ENCODE measurements around the gene TMEM169.

The TMEM169 gene

DNA sequence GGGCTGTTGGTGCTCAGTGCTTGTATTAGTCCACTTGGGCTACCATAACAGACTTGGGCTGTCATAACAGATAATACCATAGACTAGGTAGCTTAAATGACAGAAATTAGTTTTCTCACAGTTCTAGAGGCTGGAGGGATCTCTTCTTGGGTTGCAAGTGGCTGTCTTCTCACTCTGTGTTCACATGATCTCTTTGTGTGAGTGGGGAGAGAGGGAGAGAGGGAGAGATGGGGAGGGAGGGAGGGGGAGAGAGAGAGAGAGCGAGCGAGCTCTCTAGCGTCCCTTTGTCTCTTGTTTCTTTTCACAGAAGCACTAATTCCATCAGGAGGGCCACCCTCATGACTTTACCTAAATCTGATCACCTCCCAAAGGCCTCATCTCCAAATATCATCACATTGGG is 23.0 kb downstream of the TMEM169 start:
- intact Hi-C loops (cut with micrococcal nuclease), result no loop called here
- peaks cover 8% of the 10 kb centered on the region for H3K36me3 Mint-ChIP-seq (ENCODE audit: low read depth)
- no peak overlapping the region for H3K27ac Mint-ChIP-seq
- no peak overlapping the region for H3K4me3 Mint-ChIP-seq
- H3K4me1 Mint-ChIP-seq (ENCODE audit: low read depth), result peaks cover 4% of the 10 kb centered on the region
- H3K9me3 Mint-ChIP-seq, result no peaks in the 10 kb centered on the region
- peaks cover 14% of the 10 kb centered on the region for H3K27me3 Mint-ChIP-seq

DNA sequence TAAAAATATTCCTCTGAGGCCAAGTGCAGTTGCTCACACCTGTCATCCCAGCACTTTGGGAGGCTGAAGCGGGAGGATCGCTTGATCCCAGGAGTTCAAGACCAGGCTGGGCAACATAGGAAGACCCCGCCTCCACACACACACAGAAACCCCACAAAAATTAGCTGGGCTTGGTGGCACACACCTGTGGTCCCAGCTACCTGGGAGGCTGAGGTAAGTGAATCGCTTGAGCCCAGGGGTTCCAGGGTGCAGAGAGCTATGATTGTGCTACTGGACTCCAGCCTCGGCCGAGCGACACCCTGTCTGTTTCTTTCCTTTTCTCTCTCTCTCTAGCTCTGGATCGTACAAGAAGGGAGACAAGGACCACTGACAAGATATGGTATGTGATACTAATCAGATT is 25.6 kb downstream of the TMEM169 start:
- intact Hi-C loops (cut with micrococcal nuclease), result loop anchor here (2.0 kb wide), 1 partner anchor 27 kb away; the partner anchor contains the start of genes PECR and TMEM169
- Mint-ChIP-seq H3K4me1 (ENCODE audit: low read depth) (peaks cover 25% of the 10 kb centered on the region), H3K27ac (no peak overlapping the region), H3K36me3 (ENCODE audit: low read depth) (peaks cover 29% of the 10 kb centered on the region), H3K9me3 (no peaks in the 10 kb centered on the region), H3K27me3 (peaks cover 10% of the 10 kb centered on the region), H3K4me3 (no peak overlapping the region)

DNA sequence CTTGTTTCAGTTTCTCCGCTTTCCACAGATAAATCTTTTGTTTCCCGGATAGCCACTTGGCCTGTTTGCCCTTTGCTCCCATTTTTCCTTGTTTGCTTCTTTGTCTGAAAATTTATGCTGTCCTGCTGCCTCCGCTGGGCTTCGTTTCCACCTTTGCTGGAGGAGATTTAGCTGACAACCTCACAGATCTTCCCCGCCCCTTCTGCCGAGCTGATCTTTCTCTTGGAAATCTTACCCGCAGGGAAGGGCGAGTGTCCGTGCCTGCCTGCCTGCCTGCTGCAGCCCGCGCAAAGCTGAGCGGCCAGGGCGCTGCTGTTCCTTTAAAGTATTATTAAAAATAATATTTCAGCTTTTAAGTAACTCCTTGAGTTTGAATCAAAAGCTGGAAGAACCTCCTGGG is 26.0 kb downstream of the TMEM169 start:
- H3K27ac Mint-ChIP-seq, result no peak overlapping the region
- H3K36me3 Mint-ChIP-seq (ENCODE audit: low read depth), result peaks cover 33% of the 10 kb centered on the region
- no peak overlapping the region for H3K4me3 Mint-ChIP-seq
- H3K27me3 Mint-ChIP-seq, result peaks cover 10% of the 10 kb centered on the region
- H3K4me1 Mint-ChIP-seq (ENCODE audit: low read depth), result peaks cover 27% of the 10 kb centered on the region
- intact Hi-C loops (cut with micrococcal nuclease), result loop anchor here (2.0 kb wide), 1 partner anchor 27 kb away; the partner anchor contains the start of genes PECR and TMEM169
- H3K9me3 Mint-ChIP-seq, result no peaks in the 10 kb centered on the region

DNA sequence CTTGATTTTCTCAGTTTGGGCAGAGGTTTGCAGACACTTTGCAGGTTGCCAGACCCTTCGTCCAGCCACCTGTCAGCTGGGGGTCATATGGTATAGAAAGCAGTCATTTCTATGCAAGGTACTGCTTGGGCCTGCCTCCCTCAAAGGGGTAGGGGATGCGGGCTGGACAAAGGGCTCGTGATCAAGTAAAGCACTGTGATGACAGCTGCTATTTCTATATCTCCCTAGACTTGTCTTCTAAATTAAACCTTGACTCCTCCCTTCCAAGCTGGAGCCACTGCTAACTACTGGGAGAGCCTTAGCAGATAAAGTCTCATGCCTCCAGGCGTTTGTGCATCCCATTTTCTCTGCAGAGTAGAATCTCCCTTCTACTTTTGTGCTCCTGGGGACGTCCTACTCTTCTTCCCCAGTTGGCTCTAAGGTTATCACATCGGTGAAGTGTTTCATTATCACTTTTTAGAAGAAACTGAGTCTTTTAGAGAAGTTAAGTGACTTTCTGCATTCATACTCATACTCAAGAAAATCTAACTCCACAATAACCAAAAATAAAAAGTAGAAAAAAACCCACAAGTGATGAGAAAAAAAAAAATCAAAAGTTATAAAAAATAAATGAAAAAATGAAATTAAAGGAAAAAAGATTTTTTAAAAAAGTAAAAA is 26.7 kb downstream of the TMEM169 start:
- intact Hi-C loops (cut with micrococcal nuclease), result no loop called here
- no peaks in the 10 kb centered on the region for H3K9me3 Mint-ChIP-seq

DNA sequence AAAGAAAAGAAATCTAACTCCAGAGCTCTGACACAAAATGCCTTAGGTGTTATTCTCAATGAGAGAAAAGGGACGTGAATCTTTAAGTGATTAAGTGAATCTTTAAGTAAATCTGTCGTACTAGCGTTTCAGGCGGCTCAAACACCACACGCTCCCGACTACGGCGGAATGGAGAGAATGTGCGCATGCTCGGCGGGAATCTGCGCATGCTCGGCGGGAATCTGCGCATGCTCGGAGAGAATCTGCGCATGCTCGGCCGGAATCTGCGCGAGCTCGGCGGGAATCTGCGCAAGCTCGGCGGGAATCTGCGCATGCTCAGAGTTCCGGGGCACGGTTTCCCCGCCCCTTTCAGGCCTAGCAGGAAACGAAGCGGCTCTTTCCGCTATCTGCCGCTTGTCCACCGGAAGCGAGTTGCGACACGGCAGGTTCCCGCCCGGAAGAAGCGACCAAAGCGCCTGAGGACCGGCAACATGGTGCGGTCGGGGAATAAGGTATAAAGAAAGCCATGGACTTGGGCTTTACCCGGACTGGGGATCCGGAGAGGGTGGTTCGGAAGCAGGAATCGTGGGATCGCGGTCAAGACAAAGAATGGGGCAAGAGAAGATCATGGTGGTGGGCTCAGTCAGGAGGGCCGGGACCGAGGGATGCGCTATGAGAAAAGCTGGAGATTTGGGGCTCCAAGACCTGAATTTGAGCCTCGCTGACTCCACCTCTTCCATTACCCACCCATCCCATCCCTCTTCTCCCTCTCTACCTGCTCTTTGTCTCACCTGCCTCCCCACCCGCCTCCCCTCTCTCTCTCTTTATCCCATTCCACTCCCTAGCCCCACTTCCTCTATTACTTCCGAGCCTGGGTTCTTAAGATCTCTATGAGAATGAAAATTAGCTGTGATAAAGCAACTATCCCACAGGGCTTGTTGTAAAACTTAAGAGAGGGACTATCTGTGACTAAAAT is 27.5 kb downstream of the TMEM169 start, which contains the start of gene XRCC5:
TSS of gene XRCC5 (plus strand) at position 382 of the 955 bp plus-strand sequence. CDS start at position 471, 89 bp downstream.
- Mint-ChIP-seq H3K4me1 (ENCODE audit: low read depth) (peaks cover 42% of the 10 kb centered on the region), H3K27ac (peak within 1 kb of the TSS; percentile 96), H3K4me3 (peak within 1 kb of the TSS; percentile 100), H3K36me3 (ENCODE audit: low read depth) (peaks cover 48% of the 10 kb centered on the region), H3K9me3 (no peaks in the 10 kb centered on the region), H3K27me3 (peaks cover 8% of the 10 kb centered on the region)
- intact Hi-C loops (cut with micrococcal nuclease), result no loop called here

More for the DNA sequence above, 26.7 kb downstream of the TMEM169 start:
- Mint-ChIP-seq H3K4me1 (ENCODE audit: low read depth) (peaks cover 34% of the 10 kb centered on the region), H3K36me3 (ENCODE audit: low read depth) (peaks cover 40% of the 10 kb centered on the region), H3K27me3 (peaks cover 10% of the 10 kb centered on the region), H3K27ac (peak overlapping the region; percentile 96), H3K4me3 (peak overlapping the region; percentile 100)

DNA sequence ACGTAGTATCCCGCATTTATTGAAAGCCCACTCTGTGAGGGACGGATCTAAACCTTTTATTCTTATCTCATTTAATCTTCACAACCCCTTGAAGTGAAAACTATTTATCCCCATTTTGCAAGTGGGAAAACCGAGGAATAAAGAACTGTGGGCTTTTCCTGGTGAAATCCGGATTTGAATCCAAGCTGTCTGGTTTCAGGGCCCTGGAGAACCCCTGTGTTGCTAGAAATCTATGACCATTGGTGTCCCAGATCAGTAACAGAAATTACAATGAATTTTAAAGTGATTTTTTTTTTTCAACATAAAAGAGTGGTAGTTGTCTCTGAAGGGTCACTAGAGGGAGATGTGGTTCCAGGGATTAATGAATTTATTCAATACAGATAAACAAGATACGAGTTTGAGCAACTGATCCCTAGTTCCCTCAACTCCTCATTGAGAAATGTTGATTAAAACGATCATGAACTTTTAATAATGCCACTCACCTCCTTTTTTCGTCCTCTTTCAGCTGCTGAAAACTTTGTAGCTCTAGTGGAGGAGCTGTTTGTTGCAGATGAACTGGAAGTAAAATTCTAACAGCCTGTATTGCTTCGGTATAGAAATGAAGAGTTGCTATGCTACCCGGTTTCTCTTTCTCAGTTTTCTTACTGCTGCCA is 28.4 kb downstream of the TMEM169 start:
- Mint-ChIP-seq H3K27ac (peak overlapping the region; percentile 96), H3K36me3 (ENCODE audit: low read depth) (peaks cover 57% of the 10 kb centered on the region), H3K27me3 (peaks cover 8% of the 10 kb centered on the region), H3K4me3 (peak overlapping the region; percentile 100), H3K9me3 (no peaks in the 10 kb centered on the region), H3K4me1 (ENCODE audit: low read depth) (peaks cover 49% of the 10 kb centered on the region)
- intact Hi-C loops (cut with micrococcal nuclease), result loop anchor here (5.0 kb wide), 3 partner anchors 302 to 557 kb away; partner anchors contain the start of genes RPL37A and SMARCAL1

DNA sequence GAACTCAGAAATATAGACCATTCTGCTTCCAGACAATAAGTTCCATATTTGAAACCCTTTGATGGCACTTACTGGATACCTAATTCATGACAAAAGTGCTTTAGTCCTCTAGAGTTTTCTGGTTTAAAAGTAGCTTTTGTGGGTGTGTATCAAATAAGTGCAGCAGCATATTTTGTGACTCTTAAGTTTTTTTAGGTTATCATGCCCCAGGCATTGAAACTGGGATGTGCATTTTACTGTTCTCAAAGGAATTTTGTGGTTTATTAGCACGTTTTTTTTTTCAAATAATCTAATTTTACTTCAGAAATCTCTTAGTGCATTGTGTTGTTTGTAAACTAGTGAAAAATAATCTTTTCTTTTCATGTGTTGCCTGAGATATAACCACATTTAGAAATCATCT is 28.9 kb downstream of the TMEM169 start:
- H3K36me3 Mint-ChIP-seq (ENCODE audit: low read depth), result peaks cover 60% of the 10 kb centered on the region
- H3K4me1 Mint-ChIP-seq (ENCODE audit: low read depth), result peaks cover 53% of the 10 kb centered on the region

DNA sequence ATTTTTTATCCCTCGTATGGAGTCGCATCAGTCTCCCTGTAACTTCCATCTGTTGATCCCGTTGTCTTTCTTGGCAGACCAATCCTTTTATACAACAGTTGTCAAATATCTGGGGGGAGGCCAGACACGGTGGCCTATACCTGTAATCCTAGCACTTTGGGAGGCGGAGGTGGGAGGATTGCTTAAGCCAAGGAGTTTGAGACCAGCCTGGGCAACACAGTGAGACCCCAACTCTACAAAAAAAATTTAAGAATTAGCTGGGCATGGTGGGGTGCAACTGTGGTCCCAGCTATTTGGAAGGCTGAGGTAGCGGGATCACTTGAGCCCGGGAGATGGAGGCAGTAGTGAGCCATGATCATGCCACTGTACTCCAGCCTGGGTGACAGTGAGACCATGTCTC is 29.4 kb downstream of the TMEM169 start:
- intact Hi-C loops (cut with micrococcal nuclease), result loop anchor here (5.0 kb wide), 3 partner anchors 301 to 556 kb away; partner anchors contain the start of genes RPL37A and SMARCAL1
- no peaks in the 10 kb centered on the region for H3K9me3 Mint-ChIP-seq

More for the DNA sequence above, 28.9 kb downstream of the TMEM169 start:
- no peaks in the 10 kb centered on the region for H3K9me3 Mint-ChIP-seq
- peaks cover 6% of the 10 kb centered on the region for H3K27me3 Mint-ChIP-seq
- peak overlapping the region; percentile 96 for H3K27ac Mint-ChIP-seq
- intact Hi-C loops (cut with micrococcal nuclease), result loop anchor here (5.0 kb wide), 3 partner anchors 302 to 557 kb away; partner anchors contain the start of genes RPL37A and SMARCAL1
- no peak overlapping the region for H3K4me3 Mint-ChIP-seq

DNA sequence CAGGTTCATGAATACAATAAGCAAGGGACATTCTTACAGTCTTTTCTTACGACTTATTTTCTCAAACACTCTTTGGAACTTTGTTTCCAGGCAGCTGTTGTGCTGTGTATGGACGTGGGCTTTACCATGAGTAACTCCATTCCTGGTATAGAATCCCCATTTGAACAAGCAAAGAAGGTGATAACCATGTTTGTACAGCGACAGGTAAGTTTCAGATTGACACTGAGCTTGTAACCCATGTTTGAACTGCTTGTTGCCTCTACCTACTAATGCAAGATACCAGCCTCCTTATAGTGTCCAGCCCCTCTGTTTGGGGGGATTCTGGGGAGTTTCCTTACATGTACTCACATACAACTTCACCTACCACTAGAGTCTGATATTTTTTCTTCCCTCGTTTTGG is 31.2 kb downstream of the TMEM169 start:
- Mint-ChIP-seq H3K4me3 (no peak overlapping the region), H3K9me3 (no peaks in the 10 kb centered on the region), H3K4me1 (ENCODE audit: low read depth) (peaks cover 74% of the 10 kb centered on the region), H3K27ac (peak overlapping the region; percentile 60), H3K27me3 (no peaks in the 10 kb centered on the region), H3K36me3 (ENCODE audit: low read depth) (peaks cover 79% of the 10 kb centered on the region)
- intact Hi-C loops (cut with micrococcal nuclease), result loop anchor here (5.0 kb wide), 3 partner anchors 299 to 554 kb away; partner anchors contain the start of genes RPL37A and SMARCAL1

More for the DNA sequence above, 29.4 kb downstream of the TMEM169 start:
- Mint-ChIP-seq H3K36me3 (ENCODE audit: low read depth) (peaks cover 64% of the 10 kb centered on the region), H3K4me1 (ENCODE audit: low read depth) (peaks cover 56% of the 10 kb centered on the region), H3K4me3 (no peak overlapping the region), H3K27ac (peak overlapping the region; percentile 60), H3K27me3 (peaks cover 3% of the 10 kb centered on the region)

DNA sequence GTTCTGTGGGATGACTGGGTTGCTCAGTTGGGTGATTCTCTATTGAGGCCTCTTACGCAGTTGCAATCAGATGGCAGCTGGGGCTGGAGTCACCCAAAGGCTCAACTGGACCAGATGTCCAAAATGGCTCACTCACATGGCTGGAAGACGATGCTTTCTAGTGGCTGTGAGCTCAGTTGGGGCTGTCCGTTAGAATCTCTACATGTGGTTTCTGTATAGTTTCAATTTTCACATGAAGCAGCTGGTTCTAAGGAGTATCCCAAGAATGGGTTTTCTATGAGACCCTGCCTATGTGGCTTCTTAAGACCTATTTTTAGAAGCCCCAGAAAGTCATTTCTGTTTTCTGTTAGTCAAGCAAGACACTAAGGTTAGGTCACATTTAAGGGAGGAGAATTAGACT is 31.9 kb downstream of the TMEM169 start:
- Mint-ChIP-seq H3K27ac (no peak overlapping the region), H3K36me3 (ENCODE audit: low read depth) (peaks cover 85% of the 10 kb centered on the region), H3K4me1 (ENCODE audit: low read depth) (peaks cover 80% of the 10 kb centered on the region), H3K4me3 (no peak overlapping the region), H3K9me3 (no peaks in the 10 kb centered on the region), H3K27me3 (no peaks in the 10 kb centered on the region)
- intact Hi-C loops (cut with micrococcal nuclease), result loop anchor here (5.0 kb wide), 3 partner anchors 299 to 554 kb away; partner anchors contain the start of genes RPL37A and SMARCAL1

DNA sequence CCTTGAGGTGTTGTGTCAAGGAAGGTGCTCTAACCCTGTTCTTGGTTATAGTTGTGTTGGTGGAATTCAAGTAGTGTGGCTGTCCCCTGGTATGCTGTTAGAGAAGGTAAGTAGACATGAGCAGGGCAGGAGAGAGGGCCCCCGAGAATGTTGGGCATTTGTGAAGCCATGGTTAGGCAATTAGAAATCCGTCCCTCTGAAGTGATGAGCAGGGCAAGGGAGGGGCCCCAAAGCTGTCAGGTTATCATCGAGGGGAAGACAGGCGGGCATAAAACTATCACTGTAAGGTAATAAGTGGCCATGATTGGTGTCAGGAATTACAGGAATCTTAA is 32.6 kb downstream of the TMEM169 start:
- H3K9me3 Mint-ChIP-seq, result no peaks in the 10 kb centered on the region
- H3K4me1 Mint-ChIP-seq (ENCODE audit: low read depth), result peaks cover 88% of the 10 kb centered on the region
- peak overlapping the region; percentile 100 for H3K27ac Mint-ChIP-seq
- peaks cover 88% of the 10 kb centered on the region for H3K36me3 Mint-ChIP-seq (ENCODE audit: low read depth)
- H3K4me3 Mint-ChIP-seq, result no peak overlapping the region
- intact Hi-C loops (cut with micrococcal nuclease), result loop anchor here (5.0 kb wide), 3 partner anchors 298 to 553 kb away; partner anchors contain the start of genes RPL37A and SMARCAL1
- H3K27me3 Mint-ChIP-seq, result no peaks in the 10 kb centered on the region

DNA sequence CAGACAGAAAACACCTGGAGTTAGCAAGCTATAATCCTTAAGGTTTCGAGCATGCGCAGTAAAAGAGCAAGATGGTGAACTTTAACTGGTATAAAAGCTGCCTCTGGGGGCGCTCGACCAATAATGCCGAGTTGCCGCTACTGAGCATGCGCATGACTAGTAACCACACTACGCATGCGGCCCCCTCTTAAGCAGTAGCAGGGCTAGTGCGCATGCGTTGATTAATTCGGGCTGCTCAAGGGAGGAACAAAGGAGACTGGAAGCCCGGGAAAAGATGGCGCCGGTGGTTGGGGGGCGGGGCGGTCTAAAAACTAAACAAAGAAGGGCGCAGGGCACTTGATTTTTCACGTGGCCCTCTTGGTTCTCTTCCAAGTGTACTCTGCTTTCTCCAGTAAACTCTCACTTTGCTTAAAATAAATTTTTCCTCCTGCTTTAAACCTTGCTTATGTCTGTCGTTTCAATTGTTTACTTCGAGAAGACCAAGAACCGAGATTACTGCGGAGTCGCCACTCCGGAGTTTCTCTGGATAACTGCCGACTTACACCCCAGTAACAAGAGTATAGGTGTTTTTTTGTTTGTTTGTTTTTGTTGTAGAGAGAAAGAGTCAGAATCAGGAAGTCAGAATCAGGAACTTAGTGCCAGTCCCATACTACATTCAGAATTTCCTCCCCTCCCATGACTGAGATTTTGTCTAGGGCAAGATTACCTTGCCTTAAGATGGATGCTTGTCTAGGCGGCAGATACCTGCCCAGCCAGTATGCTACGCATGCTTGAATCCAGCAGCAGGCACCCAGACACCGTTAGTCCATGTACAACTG is 33.2 kb downstream of the TMEM169 start:
- no peaks in the 10 kb centered on the region for H3K9me3 Mint-ChIP-seq
- H3K27me3 Mint-ChIP-seq, result no peaks in the 10 kb centered on the region
- peak overlapping the region; percentile 82 for H3K4me3 Mint-ChIP-seq
- H3K4me1 Mint-ChIP-seq (ENCODE audit: low read depth), result peaks cover 86% of the 10 kb centered on the region
- peaks cover 88% of the 10 kb centered on the region for H3K36me3 Mint-ChIP-seq (ENCODE audit: low read depth)
- peak overlapping the region; percentile 100 for H3K27ac Mint-ChIP-seq
- intact Hi-C loops (cut with micrococcal nuclease), result loop anchor here (5.0 kb wide), 3 partner anchors 297 to 552 kb away; partner anchors contain the start of genes RPL37A and SMARCAL1
